GM23338 (cell line): Measurements from ENCODE around the gene TAGLN2. TPM values are rescaled to one million over a fixed set of nuclear protein-coding genes. Genes with fewer than 3 reads are reported as not detected.
A peak's percentile ranks its signal among the peaks of the same experiment; 100 is the strongest.

Source experiments
- ATAC-seq: fragments of 200-7000 bp; cut with Tn5 transposase; 3 replicates; pipeline ENCODE4 v1.9.1; 2020
- DNase-seq: peaks from one replicate; pipeline ENCODE4 v3.0.0-alpha.2; 2015; ENCODE audit warnings: low spot score
- H2AFZ ChIP-seq: fragments of 200-600 bp; sonication (generic); 2 replicates; pipeline ENCODE4 v1.8.0; 2016; ENCODE audit warnings: antibody characterized with exemption, mild to moderate bottlenecking, moderate library complexity
- H3F3A ChIP-seq: fragments of 200-600 bp; sonication (generic); replicated peaks from 2 replicates; pipeline ENCODE4 v1.8.0; 2017; ENCODE audit warnings: antibody characterized with exemption, mixed run types, low read depth
- H3K27ac ChIP-seq: fragments of 200-600 bp; sonication (generic); 2 replicates; pipeline ENCODE4 v1.6.1; 2016; ENCODE audit warnings: low read depth
- H3K27me3 ChIP-seq: fragments of 200-600 bp; sonication (generic); 2 replicates; pipeline ENCODE4 v1.8.0; 2016; ENCODE audit warnings: mild to moderate bottlenecking, mixed run types, moderate library complexity; ENCODE audit not compliant: insufficient read depth
- H3K36me3 ChIP-seq: fragments of 200-600 bp; sonication (generic); 2 replicates; pipeline ENCODE4 v1.8.0; 2016; ENCODE audit warnings: mild to moderate bottlenecking; ENCODE audit not compliant: insufficient read depth
- H3K4me1 ChIP-seq: fragments of 200-600 bp; sonication (generic); 2 replicates; pipeline ENCODE4 v1.8.0; 2016; ENCODE audit warnings: mild to moderate bottlenecking, moderate library complexity; ENCODE audit not compliant: insufficient read depth
- H3K4me2 ChIP-seq: fragments of 200-600 bp; sonication (generic); 2 replicates; pipeline ENCODE4 v1.7.1; 2017; ENCODE audit warnings: mixed run types
- H3K4me3 ChIP-seq: fragments of 200-600 bp; sonication (generic); 2 replicates; pipeline ENCODE4 v1.6.1; 2016; ENCODE audit warnings: mixed run types
- H3K79me2 ChIP-seq: fragments of 200-600 bp; sonication (generic); replicated peaks from 2 replicates; pipeline ENCODE4 v1.8.0; 2017; ENCODE audit warnings: mild to moderate bottlenecking; ENCODE audit not compliant: insufficient read depth
- H3K9me2 ChIP-seq: fragments of 200-600 bp; sonication (generic); 2 replicates; pipeline ENCODE4 v1.8.0; 2017; ENCODE audit not compliant: insufficient read depth
- H4K20me1 ChIP-seq: fragments of 200-600 bp; sonication (generic); replicated peaks from 2 replicates; pipeline ENCODE4 v1.8.0; 2017; ENCODE audit warnings: mild to moderate bottlenecking; ENCODE audit not compliant: insufficient read depth
- H3K27ac Mint-ChIP-seq: 2 replicates; pipeline ENCODE4 v1.8.0; 2020; ENCODE audit warnings: inconsistent platforms, mild to moderate bottlenecking, moderate library complexity, mixed read lengths
- H3K27me3 Mint-ChIP-seq: 3 replicates; pipeline ENCODE4 v1.8.0; 2022; ENCODE audit warnings: low read depth, mild to moderate bottlenecking, moderate library complexity, mixed read lengths, inconsistent platforms; ENCODE audit not compliant: insufficient read depth, poor library complexity
- H3K36me3 Mint-ChIP-seq: 3 replicates; pipeline ENCODE4 v1.8.0; 2021; ENCODE audit warnings: low read depth, mild to moderate bottlenecking, inconsistent platforms, moderate library complexity, mixed read lengths
- H3K4me1 Mint-ChIP-seq: 3 replicates; pipeline ENCODE4 v1.8.0; 2020; ENCODE audit warnings: mild to moderate bottlenecking, inconsistent platforms, mixed read lengths
- H3K4me3 Mint-ChIP-seq: 3 replicates; pipeline ENCODE4 v1.8.0; 2021; ENCODE audit warnings: moderate library complexity, mild to moderate bottlenecking, inconsistent platforms, mixed read lengths
- H3K9me3 Mint-ChIP-seq: 3 replicates; pipeline ENCODE4 v1.8.0; 2020; ENCODE audit warnings: moderate library complexity, mild to moderate bottlenecking, inconsistent platforms, mixed read lengths
- CREB1 ChIP-seq: fragments of 250-450 bp; sonication (Bioruptor Pico); IDR thresholded peaks from 2 replicates; pipeline ENCODE4 v1.5.0; 2020; ENCODE audit warnings: low read depth, mild to moderate bottlenecking, moderate library complexity
- CTCF ChIP-seq, 2 experiments: fragments of 200-600 bp in 1 of 2; sonication (generic) in 1 of 2; conservative IDR thresholded peaks; 2 replicates each; pipeline versions ENCODE4 v1.5.1 to v1.6.1; 2016 to 2017; ENCODE audit warnings: antibody characterized with exemption in 2 of 2, low read depth in 2 of 2, mild to moderate bottlenecking in 2 of 2, moderate library complexity in 1 of 2
- EZH2 ChIP-seq: fragments of 200-600 bp; sonication (generic); IDR thresholded peaks from one replicate; pipeline ENCODE4 v1.8.0; 2017; ENCODE audit warnings: antibody characterized with exemption, mild to moderate bottlenecking, low read depth; ENCODE audit not compliant: unreplicated experiment
- EZH2phosphoT487 ChIP-seq: fragments of 200-600 bp; sonication (generic); IDR thresholded peaks from one replicate; pipeline ENCODE4 v1.8.1; 2018; ENCODE audit warnings: antibody characterized with exemption; ENCODE audit not compliant: unreplicated experiment
- NANOG ChIP-seq: IDR thresholded peaks from 2 replicates; pipeline ENCODE4 v1.6.1; 2016; ENCODE audit warnings: antibody characterized with exemption, borderline replicate concordance
- POLR2AphosphoS5 ChIP-seq: IDR thresholded peaks from 2 replicates; pipeline ENCODE4 v1.6.1; 2016; ENCODE audit warnings: antibody characterized with exemption, low read depth
- REST ChIP-seq: IDR thresholded peaks from one replicate; pipeline ENCODE4 v1.6.1; 2018; ENCODE audit warnings: antibody characterized with exemption; ENCODE audit not compliant: unreplicated experiment
- ZNF114 ChIP-seq: fragments of 250-450 bp; sonication (Bioruptor Pico); IDR thresholded peaks from 2 replicates; pipeline ENCODE4 v1.5.0; 2020; ENCODE audit warnings: mild to moderate bottlenecking, moderate library complexity
- ZNF331 ChIP-seq: fragments of 250-450 bp; sonication (Bioruptor Pico); IDR thresholded peaks from 2 replicates; pipeline ENCODE4 v1.5.0; 2020; ENCODE audit warnings: low read depth, mild to moderate bottlenecking, moderate library complexity
- ZNF462 ChIP-seq: fragments of 250-450 bp; sonication (Bioruptor Pico); IDR thresholded peaks from 2 replicates; pipeline ENCODE4 v1.5.0; 2020; ENCODE audit warnings: mild to moderate bottlenecking, moderate library complexity
- polyA plus RNA-seq: library from polyadenylated mRNA; unstranded; fragments of >200 nt; fragmentation: Nextera tagmentation; extraction: Ambion mirVana; gene quantifications from 2 replicates; pipeline ENCODE4 v1.2.1, GENCODE V29; 2016
- total RNA-seq: library from RNA; depleted of rRNA; stranded (reverse); fragments of >200 nt; shearing (Covaris generic); gene quantifications from 2 replicates; pipeline ENCODE4 v1.2.3, GENCODE V29; 2014

The TAGLN2 gene
- total and polyA plus RNA-seq, 2 experiments from 2014 or later: 58.2 to 60.1 TPM

- TF ChIP-seq REST (no peak), NANOG (no peak), ZNF331 (CRISPR knock-in tag) (no peak), CTCF (conservative IDR thresholded peaks at IDR 0.05; ENCODE audit: low read depth in 2 of 2) (peak; percentile 40 to 65), EZH2 (no peak), EZH2phosphoT487 (no peak)
Measured at GRCh38 chr1:159945483-159946241, 20.4 kb upstream of the TAGLN2 start, which contains the start of gene IGSF9 (continued).

- H3K27ac ChIP-seq: peak overlapping the region; percentile 36; the same call in 1 of the 2 replicates
- Mint-ChIP-seq H3K9me3 (no peaks in the 10 kb centered on the region), H3K27me3 (peaks cover 14% of the 10 kb centered on the region), H3K4me1 (peaks cover 42% of the 10 kb centered on the region), H3K4me3 (peak overlapping the region; percentile 87), H3K36me3 (peaks cover 17% of the 10 kb centered on the region), H3K27ac (peak overlapping the region; percentile 88)
- peaks cover 17% of the 10 kb centered on the region; the same call in 1 of the 2 replicates for H3K79me2 ChIP-seq
- peaks cover 10% of the 10 kb centered on the region for H3K9me2 ChIP-seq
- peak; percentile 65 for DNase-seq
- H3K4me1 ChIP-seq: peaks cover 18% of the 10 kb centered on the region
- 0 out of 2 replicates have a peak, but pooled peaks cover 4% of the 10 kb centered on the region for H4K20me1 ChIP-seq
- peak overlapping the region; percentile 66 for H3K4me3 ChIP-seq
- no peaks in the 10 kb centered on the region for H3K27me3 ChIP-seq
- H3K36me3 ChIP-seq: no peaks in the 10 kb centered on the region
- H3F3A ChIP-seq: no peaks in the 10 kb centered on the region
- H3K4me2 ChIP-seq: peak overlapping the region; percentile 81
- ATAC-seq: peak; percentile 7
- H2AFZ ChIP-seq: peak overlapping the region; percentile 2; the same call in 1 of the 2 replicates
- no peak for TF ChIP-seq ZNF462 (CRISPR knock-in tag)
- TF ChIP-seq POLR2AphosphoS5: no peak
- TF ChIP-seq EZH2: no peak
- no peak for TF ChIP-seq NANOG
- no peak for TF ChIP-seq ZNF114 (CRISPR knock-in tag)
- no peak for TF ChIP-seq EZH2phosphoT487
- TF ChIP-seq CREB1 (CRISPR knock-in tag): no peak
Measured at GRCh38 chr1:159944623-159945455, 19.5 kb upstream of the TAGLN2 start.
